Measurements from ENCODE around the gene ZBTB45. TPM values are rescaled to one million over a fixed set of nuclear protein-coding genes. Genes with fewer than 3 reads are reported as not detected.
A peak's percentile ranks its signal among the peaks of the same experiment; 100 is the strongest.

The ZBTB45 gene
- total and polyA plus RNA-seq, 2 donors (not counting 3 experiments of a cell fraction or from before 2014, with no cell fraction given) = 17.8 to 21.8 TPM

- ChIA-PET POLR2A (no interaction called here), CTCF (no interaction called here)
- Histone ChIP-seq H3K4me1 (ENCODE audit: control insufficient read depth, extremely low read depth, insufficient read depth, low read length) (peaks cover 3% of the 10 kb centered on the region), H3K4me2 (ENCODE audit: insufficient read depth, low read length) (peak within 1 kb of the TSS; percentile 73), H4K20me1 (replicated peaks; ENCODE audit: control insufficient read depth, extremely low read depth, insufficient read depth, low read length) (no peaks in the 10 kb centered on the region), H3K79me2 (ENCODE audit: control insufficient read depth, insufficient read depth, low read length) (peaks cover 10% of the 10 kb centered on the region), H3K9me1 (replicated peaks; ENCODE audit: control insufficient read depth, extremely low read depth, insufficient read depth, low read length) (no peaks in the 10 kb centered on the region), H3K27me3 (ENCODE audit: control insufficient read depth in 2 of 2, insufficient read depth in 2 of 2, low read length in 2 of 2) (no peaks in the 10 kb centered on the region), H3K27ac (ENCODE audit: insufficient read depth, low read depth, low read length) (peak within 1 kb of the TSS; percentile 45), H2AFZ (ENCODE audit: low read depth, low read length) (peak within 1 kb of the TSS; percentile 90), H3K9me3 (replicated peaks; ENCODE audit: control insufficient read depth, insufficient read depth, low read length) (no peaks in the 10 kb centered on the region), H3K9ac (replicated peaks; ENCODE audit: extremely low read depth, insufficient read depth, low read length) (peak within 1 kb of the TSS; percentile 63), H3K36me3 (ENCODE audit: control insufficient read depth in 2 of 2, extremely low read depth in 1 of 2, insufficient read depth in 2 of 2, low read length in 2 of 2) (peaks cover 4 to 13% of the 10 kb centered on the region in 2 experiments), H3K4me3 (replicated peaks in 1 of 3; ENCODE audit: insufficient read depth in 1 of 3, low read depth in 1 of 3, low read length in 3 of 3) (peak within 1 kb of the TSS; percentile 62 to 76 (median 72))
- no peak for TF ChIP-seq EZH2 (IDR thresholded peaks at IDR 0.05; ENCODE audit: borderline replicate concordance, low read depth, low read length, severe bottlenecking)
- peak; percentile 86 for TF ChIP-seq POLR2AphosphoS5 (IDR thresholded peaks at IDR 0.05; ENCODE audit: insufficient read depth, low read depth, low read length)
- TF ChIP-seq MAX (IDR thresholded peaks at IDR 0.05; ENCODE audit: insufficient read depth, insufficient read length) = peak; percentile 90
- TF ChIP-seq POLR2A (IDR thresholded peaks at IDR 0.05; ENCODE audit: low read depth, low read length) = peak; percentile 76
- no peak for TF ChIP-seq GATA2 (IDR thresholded peaks at IDR 0.05; ENCODE audit: insufficient read depth, insufficient read length, low read depth, low read length)
- no peak for TF ChIP-seq JUN (IDR thresholded peaks at IDR 0.05; ENCODE audit: borderline replicate concordance, insufficient read depth, insufficient read length, low read depth)
- no peak for TF ChIP-seq MYC (IDR thresholded peaks at IDR 0.05; ENCODE audit: low read depth, low read length)
- no peak for TF ChIP-seq FOS (IDR thresholded peaks at IDR 0.05; ENCODE audit: borderline replicate concordance, insufficient read depth, low read length)
- no peak for TF ChIP-seq CTCF (IDR thresholded peaks at IDR 0.05; ENCODE audit: extremely low read depth in 1 of 2, insufficient read depth in 1 of 2, low read depth in 1 of 2, low read length in 2 of 2)
- dilution Hi-C loops (cut with MboI; ENCODE audit: extremely low pct_ligation_motif_present, low sequenced_read_pairs) = no loop called here
- DNase-seq (ENCODE audit: low read depth, low spot score) (peak; percentile 96), FAIRE-seq (peak; percentile 99)
- intact Hi-C loops (cut with micrococcal nuclease) = loop anchor here (1.0 to 2.0 kb wide), 4 partner anchors 8 to 238 kb away; partner anchors contain the start of genes ZNF324B, ZNF544 and ZNF837
- BruUV-seq (replicated peaks) = TSS peak; percentile 69
Observed at GRCh38 chr19:58466760-58467589, 52.6 kb downstream of the ZBTB45 start, which contains the start of gene ZNF324. Gene ZNF324 (plus strand): TSS chr19:58467080. CDS start chr19:58469186, 2,106 bp downstream.
